DOHH2 (cell line): Measurements from ENCODE around the gene NDC1.
A peak's percentile ranks its signal among the peaks of the same experiment; 100 is the strongest.
"Not testable (repeated sequence)": the region's sequence is repeated elsewhere in the genome, so short reads cannot be mapped to it uniquely, and the experiment has no call there.

Source experiments
- H3F3A ChIP-seq: fragments of 200-600 bp; sonication (generic), shearing (Covaris generic); 2 replicates; pipeline ENCODE4 v1.6.0; 2016; ENCODE audit warnings: antibody characterized with exemption, mild to moderate bottlenecking; ENCODE audit not compliant: control insufficient read depth, insufficient read depth
- H3K27ac ChIP-seq: fragments of 200-600 bp; sonication (generic); 2 replicates; pipeline ENCODE4 v1.5.1; 2014; ENCODE audit warnings: low read depth, mild to moderate bottlenecking, low read length, moderate library complexity
- H3K27me3 ChIP-seq: fragments of 200-600 bp; sonication (generic); 2 replicates; pipeline ENCODE4 v1.6.1; 2014; ENCODE audit warnings: mild to moderate bottlenecking, low read length, mixed read lengths; ENCODE audit not compliant: control insufficient read depth
- H3K36me3 ChIP-seq: fragments of 200-600 bp; sonication (generic); 2 replicates; pipeline ENCODE4 v1.6.1; 2014; ENCODE audit warnings: mild to moderate bottlenecking, low read length, moderate library complexity, mixed read lengths; ENCODE audit not compliant: control insufficient read depth
- H3K4me1 ChIP-seq: fragments of 200-600 bp; sonication (generic); 2 replicates; pipeline ENCODE4 v1.6.1; 2014; ENCODE audit warnings: mild to moderate bottlenecking, low read length, mixed read lengths; ENCODE audit not compliant: control insufficient read depth
- H3K4me2 ChIP-seq: fragments of 200-600 bp; sonication (generic); 2 replicates; pipeline ENCODE4 v1.6.0; 2014; ENCODE audit warnings: mild to moderate bottlenecking, low read length, moderate library complexity
- H3K4me3 ChIP-seq: fragments of 200-600 bp; sonication (generic); 2 replicates; pipeline ENCODE4 v1.5.1; 2014; ENCODE audit warnings: mild to moderate bottlenecking, low read length, mixed read lengths
- H3K79me2 ChIP-seq: fragments of 200-600 bp; sonication (generic); 2 replicates; pipeline ENCODE4 v1.6.1; 2014; ENCODE audit warnings: mild to moderate bottlenecking, low read length, mixed read lengths; ENCODE audit not compliant: control insufficient read depth
- H3K9me2 ChIP-seq: fragments of 200-600 bp; sonication (generic); replicated peaks from 2 replicates; pipeline ENCODE4 v1.6.1; 2014; ENCODE audit warnings: mild to moderate bottlenecking, low read length, mixed read lengths; ENCODE audit not compliant: control insufficient read depth
- H3K9me3 ChIP-seq: fragments of 200-600 bp; sonication (generic); 2 replicates; pipeline ENCODE4 v1.6.1; 2014; ENCODE audit warnings: antibody characterized with exemption, low read length, mixed read lengths; ENCODE audit not compliant: control insufficient read depth, insufficient read depth
- H4K20me1 ChIP-seq: fragments of 200-600 bp; sonication (generic); 2 replicates; pipeline ENCODE4 v1.6.0; 2014; ENCODE audit warnings: low read depth, mild to moderate bottlenecking, antibody characterized with exemption, low read length, moderate library complexity; ENCODE audit not compliant: control insufficient read depth, insufficient read depth
- EZH2phosphoT487 ChIP-seq: fragments of 200-600 bp; sonication (generic); IDR thresholded peaks from 2 replicates; pipeline ENCODE4 v1.6.1; 2017; ENCODE audit warnings: borderline replicate concordance, mild to moderate bottlenecking, antibody characterized with exemption, low read length, moderate library complexity, mixed read lengths
- TF ChIP-seq, protein P1 (sequence below): fragments of 200-600 bp; sonication (generic); IDR thresholded peaks from one replicate; pipeline ENCODE4 v1.5.1; 2014; ENCODE audit warnings: antibody characterized with exemption, mild to moderate bottlenecking, low read depth, low read length; ENCODE audit not compliant: poor library complexity, severe bottlenecking

Gene NDC1, protein sequence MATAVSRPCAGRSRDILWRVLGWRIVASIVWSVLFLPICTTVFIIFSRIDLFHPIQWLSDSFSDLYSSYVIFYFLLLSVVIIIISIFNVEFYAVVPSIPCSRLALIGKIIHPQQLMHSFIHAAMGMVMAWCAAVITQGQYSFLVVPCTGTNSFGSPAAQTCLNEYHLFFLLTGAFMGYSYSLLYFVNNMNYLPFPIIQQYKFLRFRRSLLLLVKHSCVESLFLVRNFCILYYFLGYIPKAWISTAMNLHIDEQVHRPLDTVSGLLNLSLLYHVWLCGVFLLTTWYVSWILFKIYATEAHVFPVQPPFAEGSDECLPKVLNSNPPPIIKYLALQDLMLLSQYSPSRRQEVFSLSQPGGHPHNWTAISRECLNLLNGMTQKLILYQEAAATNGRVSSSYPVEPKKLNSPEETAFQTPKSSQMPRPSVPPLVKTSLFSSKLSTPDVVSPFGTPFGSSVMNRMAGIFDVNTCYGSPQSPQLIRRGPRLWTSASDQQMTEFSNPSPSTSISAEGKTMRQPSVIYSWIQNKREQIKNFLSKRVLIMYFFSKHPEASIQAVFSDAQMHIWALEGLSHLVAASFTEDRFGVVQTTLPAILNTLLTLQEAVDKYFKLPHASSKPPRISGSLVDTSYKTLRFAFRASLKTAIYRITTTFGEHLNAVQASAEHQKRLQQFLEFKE

DNA sequence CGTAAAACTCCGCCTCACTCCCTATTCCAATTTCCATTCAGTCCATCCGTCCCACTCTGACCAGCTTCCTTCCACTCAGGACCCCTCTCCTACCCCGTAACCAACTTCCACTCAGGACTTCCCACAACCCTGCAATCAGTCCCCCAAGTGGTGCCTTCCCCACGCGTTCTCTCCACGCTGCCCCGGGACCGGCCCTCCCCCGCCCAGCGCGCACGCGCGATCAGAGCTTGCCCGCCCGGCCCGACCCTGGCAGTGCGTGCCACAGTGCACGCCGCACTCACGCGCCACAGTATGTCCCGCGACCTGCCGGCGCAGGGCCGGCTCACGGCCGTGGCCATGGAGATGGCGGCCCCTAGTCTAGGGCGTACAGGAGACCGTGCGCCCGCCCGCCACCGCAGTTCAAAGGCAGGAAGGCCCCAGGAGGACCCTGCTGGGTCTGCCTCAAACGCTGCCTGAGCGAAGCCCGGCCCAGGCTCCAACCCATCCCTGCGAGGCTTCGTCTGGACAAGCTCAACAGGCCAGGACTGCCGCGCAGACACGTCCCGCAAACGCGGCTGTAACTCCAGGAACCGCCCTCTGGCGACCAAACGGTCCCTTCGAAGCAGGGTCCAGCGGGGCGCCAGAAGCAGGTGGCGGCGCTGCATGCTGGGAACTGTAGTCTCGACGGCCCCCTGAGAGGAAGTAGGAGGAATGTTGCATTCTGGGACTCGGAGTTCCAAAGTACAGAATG lies at the start of gene NDC1:
NDC1 (minus strand) TSS at position 373 of the 730 bp plus-strand sequence; CDS start at position 338, 35 bp downstream.
- Histone ChIP-seq H3K9me2 (no peaks in the 10 kb centered on the region), H3K27me3 (no peaks in the 10 kb centered on the region), H3K79me2 (peaks cover 53% of the 10 kb centered on the region), H3K4me3 (peak within 1 kb of the TSS; percentile 88), H3K36me3 (peaks cover 47% of the 10 kb centered on the region), H3K27ac (peak within 1 kb of the TSS; percentile 94), H3K4me2 (peak within 1 kb of the TSS; percentile 85), H3F3A (peaks cover 25% of the 10 kb centered on the region), H4K20me1 (0 out of 2 replicates have a peak, but pooled peaks cover 8% of the 10 kb centered on the region), H3K9me3 (0 out of 2 replicates have a peak, but pooled peaks cover 3% of the 10 kb centered on the region), H3K4me1 (peaks cover 39% of the 10 kb centered on the region)
- no peak for TF ChIP-seq EZH2phosphoT487
- TF ChIP-seq, protein P1, sequence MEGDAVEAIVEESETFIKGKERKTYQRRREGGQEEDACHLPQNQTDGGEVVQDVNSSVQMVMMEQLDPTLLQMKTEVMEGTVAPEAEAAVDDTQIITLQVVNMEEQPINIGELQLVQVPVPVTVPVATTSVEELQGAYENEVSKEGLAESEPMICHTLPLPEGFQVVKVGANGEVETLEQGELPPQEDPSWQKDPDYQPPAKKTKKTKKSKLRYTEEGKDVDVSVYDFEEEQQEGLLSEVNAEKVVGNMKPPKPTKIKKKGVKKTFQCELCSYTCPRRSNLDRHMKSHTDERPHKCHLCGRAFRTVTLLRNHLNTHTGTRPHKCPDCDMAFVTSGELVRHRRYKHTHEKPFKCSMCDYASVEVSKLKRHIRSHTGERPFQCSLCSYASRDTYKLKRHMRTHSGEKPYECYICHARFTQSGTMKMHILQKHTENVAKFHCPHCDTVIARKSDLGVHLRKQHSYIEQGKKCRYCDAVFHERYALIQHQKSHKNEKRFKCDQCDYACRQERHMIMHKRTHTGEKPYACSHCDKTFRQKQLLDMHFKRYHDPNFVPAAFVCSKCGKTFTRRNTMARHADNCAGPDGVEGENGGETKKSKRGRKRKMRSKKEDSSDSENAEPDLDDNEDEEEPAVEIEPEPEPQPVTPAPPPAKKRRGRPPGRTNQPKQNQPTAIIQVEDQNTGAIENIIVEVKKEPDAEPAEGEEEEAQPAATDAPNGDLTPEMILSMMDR, result peak; percentile 16

DNA sequence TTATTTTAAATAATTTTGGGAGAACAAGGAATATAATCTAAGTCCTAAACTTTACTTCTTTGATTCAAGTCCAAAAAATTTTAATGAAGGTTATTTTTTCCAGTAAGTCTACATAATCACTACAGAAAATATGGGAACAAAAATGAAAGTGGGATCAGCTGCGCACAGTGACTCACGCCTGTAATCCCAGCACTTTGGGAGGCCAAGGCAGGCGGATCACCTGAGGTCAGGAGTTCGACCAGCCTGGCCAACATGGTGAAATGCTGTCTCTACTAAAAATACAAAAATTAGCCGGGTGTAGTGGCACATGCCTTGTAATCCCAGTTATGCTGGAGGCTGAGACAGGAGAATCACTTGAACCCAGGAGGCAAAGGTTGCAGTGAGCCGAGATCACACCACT lies 45.5 kb upstream of the NDC1 start:
- not testable (repeated sequence) for H3F3A ChIP-seq, H3K4me1 ChIP-seq, H3K36me3 ChIP-seq, H3K27me3 ChIP-seq, H3K4me3 ChIP-seq, H4K20me1 ChIP-seq, H3K9me2 ChIP-seq, H3K27ac ChIP-seq, H3K4me2 ChIP-seq, H3K79me2 ChIP-seq, H3K9me3 ChIP-seq

DNA sequence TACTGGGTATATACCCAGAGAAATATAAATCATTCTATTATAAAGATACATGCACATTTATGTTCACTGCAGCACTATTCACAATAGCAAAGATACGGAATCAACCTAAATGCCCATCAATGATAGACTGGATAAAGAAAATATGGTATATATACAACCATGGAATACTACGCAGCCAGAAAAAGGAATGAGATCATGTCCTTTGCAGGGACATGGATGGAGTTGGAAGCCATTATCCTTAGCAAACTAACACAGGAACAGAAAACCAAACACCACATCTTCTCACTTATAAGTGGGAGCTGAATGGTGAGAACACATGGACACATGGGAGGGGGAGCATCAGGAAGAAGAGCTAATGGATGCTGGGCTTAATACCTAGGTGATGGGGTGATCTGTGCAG lies 43.8 kb upstream of the NDC1 start:
- H3K4me3 ChIP-seq, H4K20me1 ChIP-seq: not testable (repeated sequence)

DNA sequence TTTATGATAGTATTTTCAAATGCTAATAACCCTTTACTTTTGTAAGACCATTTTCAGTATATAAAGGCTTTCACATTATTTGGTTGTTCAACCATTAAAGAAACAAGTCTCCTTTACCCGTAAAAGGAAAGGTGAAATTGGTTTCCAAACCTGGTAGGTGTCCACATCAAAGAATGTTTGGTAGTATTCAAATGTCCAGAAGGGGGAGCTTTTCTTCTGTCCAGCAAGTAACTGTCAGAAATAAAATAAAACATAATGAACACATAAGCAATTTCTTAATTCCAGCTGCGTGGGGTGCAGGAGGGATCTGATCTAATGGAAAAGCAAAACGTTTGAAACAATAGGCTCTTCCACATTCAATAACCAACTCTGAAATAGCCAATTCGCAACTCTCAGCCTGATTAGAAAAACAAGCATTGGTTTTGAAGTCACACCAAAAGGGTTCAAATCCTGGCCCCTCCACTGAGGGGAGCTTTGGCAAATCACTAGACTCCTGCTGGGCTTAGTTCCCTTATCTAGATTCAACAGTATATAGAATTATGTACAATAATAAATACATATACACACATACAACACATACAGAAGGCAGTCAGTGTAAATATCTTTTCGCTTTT lies 40.5 kb upstream of the NDC1 start:
- H3K36me3 ChIP-seq, result peaks cover 5% of the 10 kb centered on the region
- no peak overlapping the region for H3K4me2 ChIP-seq
- no peaks in the 10 kb centered on the region for H3K4me1 ChIP-seq
- H3K9me3 ChIP-seq, result no peaks in the 10 kb centered on the region
- no peak for TF ChIP-seq EZH2phosphoT487
- TF ChIP-seq, protein P1, result peak; percentile 71
- no peaks in the 10 kb centered on the region for H3K79me2 ChIP-seq
- H4K20me1 ChIP-seq, result no peaks in the 10 kb centered on the region
- no peaks in the 10 kb centered on the region for H3K27me3 ChIP-seq
- H3K27ac ChIP-seq, result no peak overlapping the region
- H3F3A ChIP-seq, result no peaks in the 10 kb centered on the region
- H3K4me3 ChIP-seq, result no peak overlapping the region
- H3K9me2 ChIP-seq, result no peaks in the 10 kb centered on the region

More for the DNA sequence above, 43.8 kb upstream of the NDC1 start:
- not testable (repeated sequence) for H3F3A ChIP-seq, H3K9me3 ChIP-seq, H3K4me1 ChIP-seq, H3K4me2 ChIP-seq, H3K79me2 ChIP-seq, H3K36me3 ChIP-seq, H3K27me3 ChIP-seq, H3K9me2 ChIP-seq, H3K27ac ChIP-seq

DNA sequence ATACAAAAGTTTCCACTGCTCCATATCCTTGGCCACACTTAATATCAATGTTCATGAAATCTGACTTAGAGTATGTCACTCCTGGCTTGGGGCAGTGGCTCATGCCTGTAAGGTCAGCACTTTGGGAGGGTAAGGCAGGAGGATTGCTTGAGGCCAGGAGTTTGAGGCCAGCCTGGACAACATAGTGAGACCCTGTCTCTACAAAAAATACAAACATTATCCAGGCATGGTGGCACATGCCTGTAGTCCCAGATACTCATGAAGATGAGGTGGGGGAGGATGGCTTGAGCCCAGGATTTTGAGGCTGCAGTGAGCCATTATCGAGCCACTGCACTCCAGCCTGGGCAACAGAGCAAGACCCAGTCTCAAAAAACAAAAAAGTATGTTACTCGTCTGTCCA lies 37.1 kb upstream of the NDC1 start:
- not testable (repeated sequence) for H3F3A ChIP-seq, H4K20me1 ChIP-seq, H3K27ac ChIP-seq, H3K4me1 ChIP-seq, H3K79me2 ChIP-seq, H3K27me3 ChIP-seq, H3K9me2 ChIP-seq, H3K36me3 ChIP-seq, H3K4me2 ChIP-seq, H3K9me3 ChIP-seq, H3K4me3 ChIP-seq
